ENCODE results near the gene CPNE7.

The CPNE7 gene

GRCh38 chr16:89596061-89596689 lies 20.6 kb downstream of the CPNE7 start:
- H3K4me3 ChIP-seq (ENCODE audit: low read depth, low read length) = no peak overlapping the region
- TF ChIP-seq CTCF (IDR thresholded peaks at IDR 0.05; ENCODE audit: control insufficient read depth, extremely low read depth, insufficient read depth) = no peak
- DNase-seq (ENCODE audit: low read depth) = no peak

GRCh38 chr16:89596957-89597649 lies 21.5 kb downstream of the CPNE7 start:
- no peak overlapping the region for H3K4me3 ChIP-seq (ENCODE audit: low read depth, low read length)
- no peak for TF ChIP-seq CTCF (IDR thresholded peaks at IDR 0.05; ENCODE audit: control insufficient read depth, extremely low read depth, insufficient read depth)
- no peak for DNase-seq (ENCODE audit: low read depth)

GRCh38 chr16:89598199-89598598 lies 22.6 kb downstream of the CPNE7 start:
- no peak for DNase-seq (ENCODE audit: low read depth)
- H3K4me3 ChIP-seq (ENCODE audit: low read depth, low read length) = no peak overlapping the region
- no peak for TF ChIP-seq CTCF (IDR thresholded peaks at IDR 0.05; ENCODE audit: control insufficient read depth, extremely low read depth, insufficient read depth)

GRCh38 chr16:89599451-89599858 lies 23.9 kb downstream of the CPNE7 start:
- peak; percentile 43 for TF ChIP-seq CTCF (IDR thresholded peaks at IDR 0.05; ENCODE audit: control insufficient read depth, extremely low read depth, insufficient read depth)
- H3K4me3 ChIP-seq (ENCODE audit: low read depth, low read length) = no peak overlapping the region
- no peak for DNase-seq (ENCODE audit: low read depth)

GRCh38 chr16:89599902-89600301 lies 24.3 kb downstream of the CPNE7 start:
- no peak for TF ChIP-seq CTCF (IDR thresholded peaks at IDR 0.05; ENCODE audit: control insufficient read depth, extremely low read depth, insufficient read depth)

GRCh38 chr16:89600427-89600826 lies 24.9 kb downstream of the CPNE7 start:
- no peak for DNase-seq (ENCODE audit: low read depth)
- no peak for TF ChIP-seq CTCF (IDR thresholded peaks at IDR 0.05; ENCODE audit: control insufficient read depth, extremely low read depth, insufficient read depth)
- no peak overlapping the region for H3K4me3 ChIP-seq (ENCODE audit: low read depth, low read length)

More at GRCh38 chr16:89599902-89600301, 24.3 kb downstream of the CPNE7 start:
- H3K4me3 ChIP-seq (ENCODE audit: low read depth, low read length) = no peak overlapping the region
- no peak for DNase-seq (ENCODE audit: low read depth)

Data from LNCaP clone FGC (cell line).